GM18951 (cell line): ENCODE measurements around the gene PFKFB2.

Experiments used
- POLR2A ChIP-seq: IDR thresholded peaks from 4 replicates; pipeline ENCODE4 v1.6.1; 2011; ENCODE audit warnings: mild to moderate bottlenecking; ENCODE audit not compliant: insufficient read length, insufficient read depth; ENCODE audit errors: extremely low read depth
- in situ Hi-C: fragments of 300-500 bp; cut with MboI; formaldehyde crosslinking; loops from one replicate; pipeline ENCODE4 v1.12.0; 2022; ENCODE audit warnings: low sequenced_read_pairs, mixed read lengths, inconsistent platforms; ENCODE audit not compliant: unreplicated experiment

PFKFB2 gene

GRCh38 chr1:207017615-207018559, 35.2 kb upstream of the PFKFB2 start:
- in situ Hi-C loops, result no loop called here
- TF ChIP-seq POLR2A, result no peak

GRCh38 chr1:207018707-207019106, 34.4 kb upstream of the PFKFB2 start:
- in situ Hi-C loops, result no loop called here
- no peak for TF ChIP-seq POLR2A

GRCh38 chr1:207019161-207019560, 33.9 kb upstream of the PFKFB2 start:
- in situ Hi-C loops, result no loop called here
- TF ChIP-seq POLR2A, result no peak

GRCh38 chr1:207019661-207020060, 33.4 kb upstream of the PFKFB2 start:
- TF ChIP-seq POLR2A, result no peak
- in situ Hi-C loops, result no loop called here

- in situ Hi-C loops, result no loop called here
These were observed 32.9 kb upstream of the PFKFB2 start for GRCh38 chr1:207020065-207020708.

GRCh38 chr1:207020709-207021107, 32.4 kb upstream of the PFKFB2 start:
- in situ Hi-C loops, result no loop called here

More at GRCh38 chr1:207020065-207020708, 32.9 kb upstream of the PFKFB2 start:
- TF ChIP-seq POLR2A, result no peak

GRCh38 chr1:207021139-207021861, 31.8 kb upstream of the PFKFB2 start:
- no peak for TF ChIP-seq POLR2A
- in situ Hi-C loops, result no loop called here

More at GRCh38 chr1:207020709-207021107, 32.4 kb upstream of the PFKFB2 start:
- TF ChIP-seq POLR2A, result no peak

GRCh38 chr1:207021876-207022596, 31.0 kb upstream of the PFKFB2 start:
- no peak for TF ChIP-seq POLR2A
- in situ Hi-C loops, result no loop called here

- TF ChIP-seq POLR2A, result no peak
- in situ Hi-C loops, result no loop called here
These were observed 29.9 kb upstream of the PFKFB2 start for GRCh38 chr1:207022996-207023679.

GRCh38 chr1:207024202-207025145, 28.6 kb upstream of the PFKFB2 start:
- no peak for TF ChIP-seq POLR2A
- in situ Hi-C loops, result no loop called here

GRCh38 chr1:207025146-207025880, 27.8 kb upstream of the PFKFB2 start:
- TF ChIP-seq POLR2A, result no peak
- in situ Hi-C loops, result no loop called here

GRCh38 chr1:207026104-207026534, 27.0 kb upstream of the PFKFB2 start:
- no peak for TF ChIP-seq POLR2A
- in situ Hi-C loops, result no loop called here
